Eye (tissue), 1 donor: ENCODE results near the gene PNMA8B.
A peak's percentile ranks its signal among the peaks of the same experiment; 100 is the strongest.

Source experiments
- DNase-seq: peaks from one replicate; pipeline ENCODE4 v3.0.0-alpha.2; 2015

The PNMA8B gene

DNA sequence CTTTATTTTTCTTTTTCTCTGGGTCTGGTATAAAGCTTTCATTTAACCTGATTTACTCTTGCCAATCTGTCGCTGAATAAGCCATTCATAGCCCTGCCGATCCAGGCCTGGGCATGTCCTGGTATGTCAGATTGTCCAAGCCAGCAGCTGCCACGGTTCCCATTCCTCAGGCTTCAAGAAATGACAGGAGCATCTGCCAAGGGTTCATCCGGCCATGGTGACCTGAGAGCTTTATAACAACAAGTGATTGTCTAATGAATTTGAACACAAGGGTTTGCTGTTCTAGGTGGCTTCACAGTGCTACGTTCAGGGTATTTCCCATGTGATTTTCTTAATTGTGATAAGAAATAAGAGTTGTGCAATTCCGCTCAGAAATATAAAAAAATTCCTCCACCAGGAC lies 44.3 kb downstream of the PNMA8B start:
- peak; percentile 73 for DNase-seq

DNA sequence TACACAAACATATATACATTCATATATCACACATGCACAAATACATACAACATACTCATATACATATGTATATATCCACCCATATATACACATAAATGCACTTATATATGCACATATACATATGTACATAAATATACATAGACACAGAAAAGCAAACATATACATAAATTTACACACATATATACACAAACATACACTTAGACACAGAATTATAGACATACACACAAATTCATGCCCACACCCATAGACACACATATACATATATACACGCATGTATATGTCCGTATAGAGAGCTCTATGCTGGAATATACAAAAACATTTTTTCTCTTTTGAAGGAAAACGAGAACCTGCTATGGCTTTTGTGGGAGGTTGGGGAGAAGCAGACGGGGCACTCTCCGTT lies 44.9 kb downstream of the PNMA8B start:
- no peak for DNase-seq

DNA sequence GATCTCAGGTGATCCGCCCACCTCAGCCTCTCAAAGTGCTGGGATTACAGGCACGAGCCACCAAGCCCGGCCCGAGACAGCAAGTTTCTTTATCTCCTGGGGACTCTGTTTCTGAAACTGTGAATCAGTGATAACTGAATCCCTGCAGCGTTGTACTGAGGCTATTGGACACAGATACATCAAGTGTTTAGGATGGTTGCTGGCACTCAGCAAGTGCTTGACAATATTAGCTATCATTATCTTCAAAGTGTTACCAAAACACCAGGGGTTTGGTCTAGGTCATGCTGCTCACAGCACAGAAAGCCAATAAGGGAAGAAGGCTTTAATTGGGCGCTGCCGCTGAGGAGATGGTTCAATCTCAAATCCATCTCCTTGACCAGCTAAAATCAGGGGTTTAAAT lies 46.4 kb downstream of the PNMA8B start:
- DNase-seq: no peak

- no peak for DNase-seq
Measured at GRCh38 chr19:46448601-46449000, 47.1 kb downstream of the PNMA8B start.

DNA sequence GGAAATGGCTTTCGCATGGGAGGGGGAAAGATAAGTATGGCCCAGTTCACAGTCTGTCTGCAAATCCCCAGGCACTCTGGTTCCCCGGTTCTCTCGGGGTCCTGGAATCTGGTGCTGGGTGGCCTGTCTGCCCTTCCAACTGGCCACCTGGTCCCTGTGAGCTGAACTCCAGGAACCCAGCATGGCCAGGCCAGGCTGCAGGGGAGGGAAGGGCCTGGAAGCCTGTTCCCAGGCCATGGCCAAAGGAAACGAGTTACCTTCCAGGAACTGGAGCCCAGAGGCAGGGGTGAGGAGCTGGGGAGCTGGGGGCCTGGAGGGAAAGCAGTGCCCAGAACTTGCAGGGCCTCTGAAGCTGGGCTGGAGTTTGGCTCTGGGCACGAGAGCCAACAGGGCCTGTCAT lies 47.8 kb downstream of the PNMA8B start:
- no peak for DNase-seq

- DNase-seq: no peak
Measured at GRCh38 chr19:46447006-46447405, 48.7 kb downstream of the PNMA8B start.

GRCh38 chr19:46446021-46446420 lies 49.6 kb downstream of the PNMA8B start:
- DNase-seq: no peak

- no peak for DNase-seq
Measured at GRCh38 chr19:46442808-46443450, 52.7 kb downstream of the PNMA8B start.

DNA sequence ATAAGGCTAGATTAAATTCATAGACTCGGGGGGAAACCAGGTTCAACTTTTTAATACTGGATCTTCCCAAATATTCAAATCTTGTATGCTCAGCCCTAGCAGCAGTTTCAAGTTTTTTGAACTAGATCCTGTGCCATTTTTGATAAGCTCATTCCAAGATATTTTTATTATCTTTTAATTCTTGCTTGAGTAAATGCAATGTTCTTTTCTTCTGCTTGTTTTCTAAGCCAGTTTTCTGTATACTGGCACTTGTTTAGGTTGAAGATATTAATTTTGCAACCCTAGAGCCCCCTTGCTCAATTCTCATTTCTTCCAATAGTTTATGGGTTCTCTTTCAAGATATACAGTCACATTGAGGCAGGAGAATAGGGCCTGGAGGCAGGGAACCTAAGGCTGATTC lies 53.8 kb downstream of the PNMA8B start:
- no peak for DNase-seq
